Skeletal muscle cell (primary cell): ENCODE measurements around the gene CCDC33.
"Not testable (repeated sequence)": the region's sequence is repeated elsewhere in the genome, so short reads cannot be mapped to it uniquely, and the experiment has no call there.

Source experiments
- DNase-seq: peaks from one replicate; pipeline ENCODE4 v3.0.0-alpha.2; 2010; ENCODE audit warnings: low read depth
- H3K4me3 ChIP-seq: 2 replicates; pipeline ENCODE4 v1.5.1; 2011; ENCODE audit warnings: low read depth, mild to moderate bottlenecking, control low read depth, low read length, moderate library complexity

The CCDC33 gene

GRCh38 chr15:74343127-74343796 lies 107.1 kb downstream of the CCDC33 start:
- no peak overlapping the region for H3K4me3 ChIP-seq
- DNase-seq: no peak

GRCh38 chr15:74343797-74344127 lies 107.6 kb downstream of the CCDC33 start:
- no peak for DNase-seq
- H3K4me3 ChIP-seq: no peak overlapping the region

GRCh38 chr15:74345051-74345450 lies 108.9 kb downstream of the CCDC33 start:
- DNase-seq: no peak
- H3K4me3 ChIP-seq: no peak overlapping the region

- H3K4me3 ChIP-seq: no peak overlapping the region
- DNase-seq: no peak
These were observed 111.7 kb downstream of the CCDC33 start for GRCh38 chr15:74347757-74348250.

- no peak overlapping the region for H3K4me3 ChIP-seq
- DNase-seq: no peak
These were observed 113.2 kb downstream of the CCDC33 start for GRCh38 chr15:74349241-74349778.

GRCh38 chr15:74350295-74351275 lies 114.5 kb downstream of the CCDC33 start:
- H3K4me3 ChIP-seq: no peak overlapping the region
- no peak for DNase-seq

GRCh38 chr15:74351670-74352069 lies 115.5 kb downstream of the CCDC33 start:
- H3K4me3 ChIP-seq: no peak overlapping the region
- DNase-seq: no peak

- DNase-seq: no peak
These were observed 116.3 kb downstream of the CCDC33 start for GRCh38 chr15:74352393-74352910.

GRCh38 chr15:74353992-74354391 lies 117.9 kb downstream of the CCDC33 start:
- DNase-seq, H3K4me3 ChIP-seq: not testable (repeated sequence)

More at GRCh38 chr15:74352393-74352910, 116.3 kb downstream of the CCDC33 start:
- no peak overlapping the region for H3K4me3 ChIP-seq

GRCh38 chr15:74356050-74356449 lies 119.9 kb downstream of the CCDC33 start:
- not testable (repeated sequence) for H3K4me3 ChIP-seq, DNase-seq

GRCh38 chr15:74357514-74357913 lies 121.4 kb downstream of the CCDC33 start:
- DNase-seq, H3K4me3 ChIP-seq: not testable (repeated sequence)

GRCh38 chr15:74359376-74359775 lies 123.2 kb downstream of the CCDC33 start:
- not testable (repeated sequence) for H3K4me3 ChIP-seq, DNase-seq

- H3K4me3 ChIP-seq, DNase-seq: not testable (repeated sequence)
These were observed 124.7 kb downstream of the CCDC33 start for GRCh38 chr15:74360855-74361254.

- no peak overlapping the region for H3K4me3 ChIP-seq
- no peak for DNase-seq
These were observed 126.4 kb downstream of the CCDC33 start for GRCh38 chr15:74362482-74362881.

GRCh38 chr15:74364936-74365597 lies 128.9 kb downstream of the CCDC33 start:
- peak overlapping the region; percentile 61 for H3K4me3 ChIP-seq

GRCh38 chr15:74365598-74366445 lies 129.7 kb downstream of the CCDC33 start:
- no peak for DNase-seq
- peak overlapping the region; percentile 61 for H3K4me3 ChIP-seq

More at GRCh38 chr15:74364936-74365597, 128.9 kb downstream of the CCDC33 start:
- DNase-seq: no peak

GRCh38 chr15:74367296-74367854 lies 131.2 kb downstream of the CCDC33 start, which contains the start of gene CYP11A1:
Gene CYP11A1, minus strand, starts transcription at chr15:74367646. Its CDS starts 61 bp downstream, at chr15:74367585.
- DNase-seq: no peak
- no peak within 1 kb of the TSS for H3K4me3 ChIP-seq

GRCh38 chr15:74368121-74368520 lies 132.0 kb downstream of the CCDC33 start:
- DNase-seq: no peak

More at GRCh38 chr15:74368121-74368520, 132.0 kb downstream of the CCDC33 start:
- no peak overlapping the region for H3K4me3 ChIP-seq
